Measurements from ENCODE around the gene PRDM15.

- TF ChIP-seq, protein P1, sequence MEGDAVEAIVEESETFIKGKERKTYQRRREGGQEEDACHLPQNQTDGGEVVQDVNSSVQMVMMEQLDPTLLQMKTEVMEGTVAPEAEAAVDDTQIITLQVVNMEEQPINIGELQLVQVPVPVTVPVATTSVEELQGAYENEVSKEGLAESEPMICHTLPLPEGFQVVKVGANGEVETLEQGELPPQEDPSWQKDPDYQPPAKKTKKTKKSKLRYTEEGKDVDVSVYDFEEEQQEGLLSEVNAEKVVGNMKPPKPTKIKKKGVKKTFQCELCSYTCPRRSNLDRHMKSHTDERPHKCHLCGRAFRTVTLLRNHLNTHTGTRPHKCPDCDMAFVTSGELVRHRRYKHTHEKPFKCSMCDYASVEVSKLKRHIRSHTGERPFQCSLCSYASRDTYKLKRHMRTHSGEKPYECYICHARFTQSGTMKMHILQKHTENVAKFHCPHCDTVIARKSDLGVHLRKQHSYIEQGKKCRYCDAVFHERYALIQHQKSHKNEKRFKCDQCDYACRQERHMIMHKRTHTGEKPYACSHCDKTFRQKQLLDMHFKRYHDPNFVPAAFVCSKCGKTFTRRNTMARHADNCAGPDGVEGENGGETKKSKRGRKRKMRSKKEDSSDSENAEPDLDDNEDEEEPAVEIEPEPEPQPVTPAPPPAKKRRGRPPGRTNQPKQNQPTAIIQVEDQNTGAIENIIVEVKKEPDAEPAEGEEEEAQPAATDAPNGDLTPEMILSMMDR (IDR thresholded peaks at IDR 0.05), result no peak
- TF ChIP-seq SIN3A (IDR thresholded peaks at IDR 0.05; ENCODE audit: borderline replicate concordance, insufficient read depth, low read depth, low read length) (no peak), POLR2AphosphoS5 (IDR thresholded peaks at IDR 0.05; ENCODE audit: low read depth, low read length) (no peak), TCF7L2 (IDR thresholded peaks at IDR 0.05; ENCODE audit: low read depth, low read length) (no peak)
- TF ChIP-seq, protein P2, sequence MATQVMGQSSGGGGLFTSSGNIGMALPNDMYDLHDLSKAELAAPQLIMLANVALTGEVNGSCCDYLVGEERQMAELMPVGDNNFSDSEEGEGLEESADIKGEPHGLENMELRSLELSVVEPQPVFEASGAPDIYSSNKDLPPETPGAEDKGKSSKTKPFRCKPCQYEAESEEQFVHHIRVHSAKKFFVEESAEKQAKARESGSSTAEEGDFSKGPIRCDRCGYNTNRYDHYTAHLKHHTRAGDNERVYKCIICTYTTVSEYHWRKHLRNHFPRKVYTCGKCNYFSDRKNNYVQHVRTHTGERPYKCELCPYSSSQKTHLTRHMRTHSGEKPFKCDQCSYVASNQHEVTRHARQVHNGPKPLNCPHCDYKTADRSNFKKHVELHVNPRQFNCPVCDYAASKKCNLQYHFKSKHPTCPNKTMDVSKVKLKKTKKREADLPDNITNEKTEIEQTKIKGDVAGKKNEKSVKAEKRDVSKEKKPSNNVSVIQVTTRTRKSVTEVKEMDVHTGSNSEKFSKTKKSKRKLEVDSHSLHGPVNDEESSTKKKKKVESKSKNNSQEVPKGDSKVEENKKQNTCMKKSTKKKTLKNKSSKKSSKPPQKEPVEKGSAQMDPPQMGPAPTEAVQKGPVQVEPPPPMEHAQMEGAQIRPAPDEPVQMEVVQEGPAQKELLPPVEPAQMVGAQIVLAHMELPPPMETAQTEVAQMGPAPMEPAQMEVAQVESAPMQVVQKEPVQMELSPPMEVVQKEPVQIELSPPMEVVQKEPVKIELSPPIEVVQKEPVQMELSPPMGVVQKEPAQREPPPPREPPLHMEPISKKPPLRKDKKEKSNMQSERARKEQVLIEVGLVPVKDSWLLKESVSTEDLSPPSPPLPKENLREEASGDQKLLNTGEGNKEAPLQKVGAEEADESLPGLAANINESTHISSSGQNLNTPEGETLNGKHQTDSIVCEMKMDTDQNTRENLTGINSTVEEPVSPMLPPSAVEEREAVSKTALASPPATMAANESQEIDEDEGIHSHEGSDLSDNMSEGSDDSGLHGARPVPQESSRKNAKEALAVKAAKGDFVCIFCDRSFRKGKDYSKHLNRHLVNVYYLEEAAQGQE (IDR thresholded peaks at IDR 0.05; ENCODE audit: insufficient read depth in 1 of 2, low read depth in 2 of 2, low read length in 1 of 2), result no peak
Measured at GRCh38 chr21:41805643-41806042, 73.5 kb downstream of the PRDM15 start.
